Measurements from ENCODE around the gene RFX2.

Gene RFX2

GRCh38 chr19:5950741-5951140, 159.6 kb downstream of the RFX2 start:
- no peak for DNase-seq

GRCh38 chr19:5949792-5950305, 160.5 kb downstream of the RFX2 start:
- DNase-seq: no peak

GRCh38 chr19:5948752-5949564, 161.3 kb downstream of the RFX2 start:
- DNase-seq: no peak

GRCh38 chr19:5947435-5947834, 162.9 kb downstream of the RFX2 start:
- DNase-seq: no peak

GRCh38 chr19:5943623-5944022, 166.7 kb downstream of the RFX2 start:
- DNase-seq: no peak
